HG03565 (cell line): Measurements from ENCODE around the gene PPP1R13B.

ENCODE experiments used
- ATAC-seq: cut with Tn5 transposase; IDR thresholded peaks from one replicate; pipeline ENCODE4 v1.9.1; 2021; ENCODE audit warnings: mild to moderate bottlenecking, moderate library complexity; ENCODE audit not compliant: unreplicated experiment

The PPP1R13B gene

DNA sequence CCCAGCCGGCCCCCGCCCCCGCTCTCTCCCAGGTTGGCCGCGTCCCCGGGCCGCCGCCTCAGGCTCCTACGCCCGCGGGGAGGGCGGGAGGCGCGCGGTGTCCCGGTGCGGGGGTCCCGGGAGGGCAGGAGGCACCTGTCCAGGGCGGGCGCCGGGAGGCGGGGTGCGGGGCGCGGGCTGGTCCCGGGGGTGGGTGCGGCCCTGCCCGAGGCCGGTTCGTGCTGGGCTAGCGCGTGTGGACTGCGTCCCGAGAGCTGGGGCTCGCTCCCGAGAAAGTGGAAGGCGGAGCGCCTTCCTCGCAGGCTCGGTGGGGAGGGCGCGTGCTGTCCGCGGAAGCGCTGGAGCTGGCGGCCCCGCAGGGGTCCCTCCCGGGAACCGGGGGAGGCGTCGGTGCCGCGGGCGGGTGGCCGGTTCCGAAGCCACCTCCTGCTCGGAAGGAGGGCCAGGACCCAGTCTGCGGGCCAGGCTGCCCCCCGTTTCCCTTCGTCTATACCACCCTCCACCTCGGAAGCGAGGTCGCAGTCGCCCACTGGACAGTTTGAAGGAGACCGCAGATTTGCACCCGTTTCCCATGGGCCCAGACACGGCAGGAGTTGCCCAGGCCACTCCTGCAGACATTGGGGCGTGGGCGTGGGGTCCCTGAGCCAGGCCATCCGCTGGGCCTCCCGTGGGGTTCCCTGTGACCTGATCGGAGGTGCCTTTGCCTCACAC, 131.1 kb downstream of the PPP1R13B start:
- ATAC-seq = no peak

DNA sequence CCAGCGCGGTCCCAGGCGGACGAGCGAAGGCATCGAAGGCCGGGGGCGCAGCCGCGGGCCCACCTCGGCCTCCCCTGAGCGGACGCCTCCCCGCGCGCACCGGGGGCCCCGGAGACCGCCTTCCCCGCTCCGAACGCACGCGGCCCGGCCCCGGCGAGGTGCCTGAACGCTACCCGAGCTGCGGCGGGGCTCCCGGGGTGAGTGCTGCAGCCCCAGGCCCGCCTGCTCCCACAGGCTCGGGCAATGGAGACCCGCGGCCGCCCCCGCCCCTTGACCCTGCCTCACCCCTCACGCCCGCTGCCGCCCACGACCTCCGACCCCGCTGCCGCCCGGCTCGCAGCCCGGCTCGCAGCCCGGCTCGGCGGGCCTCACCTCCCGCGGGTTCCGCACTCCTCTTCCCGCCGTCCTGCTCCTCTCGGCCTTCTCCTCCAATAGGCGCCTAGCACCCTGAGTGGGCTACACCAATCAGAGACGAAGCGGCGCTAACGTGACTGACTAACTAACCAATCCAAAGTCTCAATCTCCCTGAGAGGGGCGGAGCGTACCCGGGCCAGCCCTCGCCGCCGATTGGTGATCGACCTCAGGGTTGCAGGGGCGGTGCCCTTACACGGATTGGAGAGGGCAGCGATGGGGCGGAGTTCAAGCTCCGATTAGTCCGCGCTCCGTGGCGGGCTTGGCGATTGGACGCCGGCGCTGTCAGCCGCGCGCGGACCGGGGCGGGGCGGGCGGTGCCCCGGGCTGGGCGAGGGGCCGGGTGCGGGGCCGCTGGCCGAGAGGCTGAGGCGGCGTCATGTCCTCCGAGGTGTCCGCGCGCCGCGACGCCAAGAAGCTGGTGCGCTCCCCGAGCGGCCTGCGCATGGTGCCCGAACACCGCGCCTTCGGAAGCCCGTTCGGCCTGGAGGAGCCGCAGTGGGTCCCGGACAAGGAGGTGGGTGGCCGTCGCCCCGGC, 132.0 kb downstream of the PPP1R13B start, which contains the start of the genes XRCC3 and ZFYVE21:
TSS of gene XRCC3 (minus strand) at position 400 of the 949 bp plus-strand sequence. CDS start 4,364 bp downstream, outside the sequence.
TSS of gene ZFYVE21 (plus strand) at position 759 of the 949 bp plus-strand sequence. CDS start at position 791, 32 bp downstream.
- peak; percentile 92 for ATAC-seq

DNA sequence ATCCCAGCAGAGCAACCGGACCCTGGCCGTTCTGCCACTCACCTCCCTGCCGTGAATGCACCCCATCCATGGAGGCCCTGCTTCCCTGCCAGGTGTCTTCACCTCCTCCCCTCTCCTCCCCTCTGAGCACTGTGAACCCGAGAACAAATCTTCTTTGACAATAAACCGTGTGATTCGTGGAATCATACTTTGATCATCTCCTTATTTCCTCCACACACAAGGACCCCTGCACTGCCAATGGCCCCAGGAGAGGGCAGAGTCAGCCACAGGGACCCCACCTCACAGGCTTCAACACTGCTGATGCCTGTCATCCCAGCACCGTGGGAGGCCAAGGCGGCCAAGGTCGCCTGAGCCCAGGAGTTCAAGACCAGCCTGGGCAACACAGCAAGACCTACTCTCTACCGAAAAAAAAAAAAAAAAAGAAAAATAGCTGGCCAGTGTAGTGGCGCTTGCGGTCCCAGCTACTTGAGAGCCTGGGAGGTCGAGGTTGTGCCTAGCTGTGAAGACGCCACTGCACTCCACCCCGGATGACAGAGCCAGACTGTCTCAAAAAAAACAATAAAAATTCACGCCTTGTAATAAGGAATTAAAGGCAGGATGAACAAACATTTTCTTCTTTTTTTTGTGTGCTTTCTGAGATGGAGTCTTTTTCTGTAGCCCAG, 133.2 kb downstream of the PPP1R13B start:
- ATAC-seq = no peak

DNA sequence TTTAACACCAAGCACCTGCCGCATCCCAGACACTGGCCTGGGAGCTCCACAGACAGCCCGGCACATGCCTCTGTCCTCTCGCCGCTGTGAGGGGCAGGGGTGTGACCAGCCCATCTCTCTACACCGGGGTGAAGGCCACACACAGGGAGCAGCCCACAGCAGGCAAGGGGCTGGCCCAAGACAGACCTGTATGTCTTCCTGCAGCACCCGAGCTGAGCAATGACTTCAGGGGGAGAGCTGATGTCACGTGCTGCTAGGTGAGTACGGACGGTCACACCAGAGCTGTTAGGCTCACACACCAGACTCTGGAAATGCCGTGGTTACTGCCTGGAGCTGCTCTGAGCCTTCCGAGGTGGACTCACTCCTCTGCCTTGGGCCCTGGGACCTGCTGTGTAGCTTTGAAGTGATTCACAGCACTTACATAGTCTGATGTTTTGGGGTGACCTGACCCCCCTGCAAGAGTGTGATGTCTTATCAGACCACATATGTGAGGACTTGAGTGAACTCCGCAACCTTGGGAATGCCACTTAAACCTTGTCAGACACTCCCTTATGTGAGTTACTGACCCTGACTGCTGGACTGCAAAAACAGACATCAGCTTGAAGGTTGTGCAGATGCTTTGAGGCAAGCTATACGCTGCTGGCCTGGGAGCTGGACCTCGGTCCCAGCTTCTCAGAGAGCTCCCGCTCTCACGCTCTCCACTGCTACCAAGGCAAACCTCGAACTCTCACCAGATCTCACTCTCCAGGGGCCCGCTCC, 133.9 kb downstream of the PPP1R13B start:
- ATAC-seq = no peak

DNA sequence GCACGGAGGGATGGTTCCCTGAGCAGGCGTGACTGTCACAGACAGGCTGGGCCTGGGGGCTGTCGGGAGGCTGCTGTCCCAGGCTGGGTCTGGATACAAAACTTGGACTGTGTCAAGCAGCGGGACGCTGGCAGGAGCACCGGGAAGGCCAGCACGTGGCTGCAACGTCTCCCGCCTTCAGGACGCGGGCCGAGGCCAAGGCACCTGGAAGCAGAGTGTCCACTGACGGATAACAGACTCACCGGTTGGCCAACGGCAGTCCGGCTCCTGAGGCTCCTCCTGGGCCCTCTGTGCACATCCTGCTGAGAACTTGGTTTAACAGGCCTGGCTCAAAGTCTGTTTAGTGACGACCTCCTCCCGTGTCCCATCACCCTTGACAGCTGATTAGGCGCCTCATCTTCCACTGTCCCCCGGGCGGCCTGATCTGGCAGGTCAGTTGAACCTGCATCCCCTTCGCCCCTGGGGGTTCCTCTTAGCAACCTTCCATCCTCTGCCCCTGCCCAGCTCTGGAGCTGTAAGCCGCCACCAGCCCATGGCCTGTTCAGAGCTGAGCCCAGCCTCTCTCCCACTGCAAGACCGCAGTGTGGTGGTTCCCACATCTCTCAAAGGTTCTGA, 134.6 kb downstream of the PPP1R13B start:
- no peak for ATAC-seq

DNA sequence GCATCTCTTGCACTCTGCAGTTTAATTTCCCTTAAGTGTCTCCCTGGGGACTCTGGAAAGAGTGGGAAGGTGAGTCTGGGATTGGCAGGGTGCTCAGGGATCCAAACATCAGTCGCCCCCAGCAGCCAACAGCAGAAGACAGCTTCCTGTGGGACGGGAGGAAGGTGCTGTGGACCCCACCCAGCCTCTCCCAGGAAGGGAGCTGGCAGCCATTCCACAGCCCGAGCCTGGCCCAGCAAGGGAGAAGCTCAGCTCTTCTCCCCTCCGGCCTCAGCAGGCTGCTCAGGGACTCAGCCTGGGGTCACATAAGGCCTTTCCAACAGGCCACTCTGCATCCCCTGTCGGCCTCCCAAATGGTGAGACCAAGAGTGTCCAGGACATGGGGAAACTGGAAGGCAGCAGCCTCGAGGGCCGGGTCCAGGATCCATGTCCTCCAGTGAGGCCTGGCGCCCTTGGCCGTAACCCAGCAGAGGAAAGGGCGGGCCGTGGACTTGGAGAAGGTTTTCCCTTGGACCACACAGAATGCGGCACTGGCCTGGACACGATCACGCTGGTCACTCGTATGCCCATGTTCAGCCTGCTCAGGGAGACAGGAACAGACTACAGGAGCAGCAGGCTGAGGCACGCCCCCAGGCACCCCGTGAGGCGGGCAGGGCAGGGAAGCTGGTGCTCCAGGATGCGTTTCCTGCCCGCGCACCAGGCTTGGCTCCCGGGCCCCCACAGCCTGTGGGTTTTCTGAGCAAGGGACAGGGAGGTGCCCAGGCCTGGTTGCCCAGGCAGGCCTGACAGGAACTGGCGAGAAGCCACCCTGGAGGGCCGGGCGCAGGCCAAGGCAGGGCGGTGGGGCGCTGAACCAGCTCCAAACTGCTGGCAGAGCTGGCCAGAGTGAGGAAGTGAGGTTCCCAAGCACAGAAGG, 135.6 kb downstream of the PPP1R13B start:
- no peak for ATAC-seq

DNA sequence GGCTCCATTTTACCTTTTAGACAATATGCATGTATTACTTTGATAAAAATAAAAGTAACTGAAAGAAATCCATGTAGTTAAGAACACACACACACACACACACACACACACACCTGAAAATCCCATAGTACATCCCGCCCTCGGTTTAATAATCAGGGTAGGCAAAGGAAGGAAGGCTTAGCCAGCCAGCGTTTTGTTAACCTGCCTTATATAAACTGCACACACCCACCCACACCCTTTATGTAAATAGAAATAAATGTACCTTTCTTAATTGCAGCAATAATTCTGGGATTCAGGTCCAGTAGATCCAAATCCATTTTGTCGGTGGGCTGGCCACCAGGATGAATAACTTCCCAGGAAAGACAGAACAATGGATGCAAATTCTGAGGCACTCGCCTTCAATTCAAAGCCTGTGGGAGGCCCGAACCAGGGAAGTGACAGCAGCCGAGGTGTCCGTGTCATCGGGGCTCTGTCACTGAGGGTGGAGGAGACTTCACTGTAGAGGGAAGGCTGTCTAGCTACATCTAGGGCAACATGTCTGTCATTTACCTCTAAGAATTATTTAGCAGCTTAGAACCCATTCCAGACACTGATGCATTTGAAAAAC, 136.5 kb downstream of the PPP1R13B start:
- no peak for ATAC-seq

DNA sequence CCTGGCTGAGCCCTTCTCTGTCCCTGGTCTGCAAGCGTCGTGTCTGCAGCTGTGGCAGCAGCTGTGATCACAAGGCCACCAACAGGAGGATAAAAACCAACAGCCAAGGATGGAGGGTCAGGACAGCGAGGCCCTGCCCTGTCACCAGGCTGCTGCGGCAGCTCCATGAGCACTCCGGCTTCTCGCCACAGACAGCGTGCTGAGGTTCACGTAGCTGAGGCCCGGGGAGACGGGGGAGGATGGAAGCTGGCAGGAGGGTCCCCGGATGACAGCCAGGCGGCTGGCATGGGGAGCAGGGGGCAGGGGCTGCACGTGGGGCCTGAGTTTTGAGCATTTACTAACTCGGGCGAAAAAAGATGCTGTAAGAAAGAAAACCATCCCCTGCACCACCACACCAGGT, 137.6 kb downstream of the PPP1R13B start:
- no peak for ATAC-seq

DNA sequence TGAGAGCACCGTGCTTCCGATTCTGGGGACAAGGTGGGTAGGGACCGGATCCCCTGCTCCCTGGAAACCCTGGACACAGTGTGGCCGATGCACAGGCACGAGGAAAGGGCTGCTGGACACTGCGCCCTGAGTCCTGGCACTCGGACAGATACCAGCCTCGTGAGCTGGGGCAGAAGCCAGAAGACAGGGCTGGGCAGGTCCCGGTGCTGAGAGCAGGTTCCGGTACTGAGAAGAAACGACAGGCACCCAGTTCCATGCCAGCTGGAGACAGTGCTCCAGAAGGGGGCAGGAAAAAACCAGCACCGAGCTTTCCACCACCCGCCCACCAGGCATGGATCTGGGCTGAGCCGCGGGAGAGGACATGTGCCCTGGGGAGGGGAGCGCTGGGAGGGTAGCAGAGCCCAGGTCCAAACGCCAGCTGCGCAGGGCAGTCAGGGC, 138.6 kb downstream of the PPP1R13B start:
- ATAC-seq = no peak

DNA sequence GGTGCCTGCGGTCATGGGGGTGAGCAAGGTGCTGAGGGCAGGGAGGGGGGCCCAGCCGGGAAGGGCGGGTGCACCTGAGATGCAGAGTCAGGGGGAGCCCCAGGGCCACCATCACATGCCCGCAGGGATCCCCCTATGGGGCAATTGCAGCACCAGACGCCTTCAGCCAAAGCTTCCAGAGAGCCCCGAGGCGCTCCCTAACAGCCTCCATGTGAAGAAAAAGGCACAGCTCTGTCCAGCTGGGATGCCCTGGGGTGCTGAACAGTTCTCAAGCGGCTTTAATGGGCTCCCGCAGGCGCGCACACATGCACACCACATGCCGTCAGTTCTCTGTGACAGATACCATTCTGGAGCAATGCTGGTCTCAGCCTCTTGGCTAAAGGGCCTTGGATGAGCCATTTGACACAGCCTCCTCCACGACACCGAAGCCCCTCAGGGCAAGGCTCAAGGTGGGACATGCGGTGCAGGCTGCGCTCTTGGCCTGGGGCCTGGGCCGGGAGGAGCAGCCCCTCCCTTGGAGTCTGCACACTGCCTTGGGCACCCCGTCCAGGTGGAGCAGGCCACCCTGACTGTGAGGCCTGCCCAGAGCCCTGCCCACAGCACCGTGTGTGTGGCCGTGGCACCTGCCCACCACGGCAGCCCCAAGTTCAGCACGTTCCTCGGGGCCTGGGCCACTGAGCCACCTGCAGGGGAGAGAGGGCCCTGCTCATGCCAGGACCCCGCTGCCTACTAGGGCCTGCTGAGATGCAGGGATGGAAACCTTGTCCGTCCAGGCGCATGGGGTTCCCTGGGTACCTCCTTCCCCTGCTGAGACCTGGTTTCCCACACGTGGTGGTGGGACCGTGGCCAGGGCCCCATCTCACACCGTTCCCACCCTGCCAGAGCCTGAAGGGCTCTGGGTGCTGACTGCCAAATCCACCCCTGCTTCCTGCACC, 139.8 kb downstream of the PPP1R13B start:
- ATAC-seq = no peak

DNA sequence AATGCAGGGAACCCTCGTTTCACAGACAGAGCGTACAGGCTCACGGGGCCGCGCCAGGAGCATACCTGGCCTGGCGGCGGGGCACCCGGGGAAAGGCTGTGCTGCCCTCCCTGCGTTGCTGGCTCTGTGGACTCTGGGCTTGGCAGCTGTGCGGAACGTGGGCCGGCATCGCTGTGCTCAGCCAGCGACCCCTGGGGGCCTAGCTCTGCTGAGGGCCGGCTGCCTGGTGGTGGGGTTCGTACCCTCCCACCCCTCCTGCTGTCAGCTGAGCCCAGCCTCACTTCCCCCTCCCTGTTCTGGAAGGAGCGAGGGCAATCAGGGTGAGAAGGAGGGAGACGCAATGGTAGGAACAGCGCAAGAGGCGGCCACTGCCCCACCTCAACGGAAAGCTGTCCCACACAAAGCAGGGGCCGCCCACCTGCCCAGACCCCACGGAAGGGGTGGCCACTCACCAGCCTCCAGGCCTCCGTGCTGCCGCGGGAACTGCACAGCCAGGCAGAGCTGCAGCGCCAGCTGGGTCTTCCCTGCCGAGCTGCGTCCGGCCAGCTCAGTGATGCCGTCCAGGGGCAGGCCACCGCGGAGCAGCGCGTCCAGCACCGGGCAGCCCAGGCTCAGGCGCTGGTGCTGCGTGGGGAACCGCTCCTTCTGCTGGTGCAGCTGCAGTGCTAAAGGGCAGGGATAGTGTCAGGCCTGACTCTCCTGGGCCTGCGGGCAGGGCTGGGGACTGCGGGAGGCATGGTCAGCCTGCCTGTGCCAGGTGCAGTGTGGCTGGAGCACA, 140.6 kb downstream of the PPP1R13B start:
- ATAC-seq = no peak

DNA sequence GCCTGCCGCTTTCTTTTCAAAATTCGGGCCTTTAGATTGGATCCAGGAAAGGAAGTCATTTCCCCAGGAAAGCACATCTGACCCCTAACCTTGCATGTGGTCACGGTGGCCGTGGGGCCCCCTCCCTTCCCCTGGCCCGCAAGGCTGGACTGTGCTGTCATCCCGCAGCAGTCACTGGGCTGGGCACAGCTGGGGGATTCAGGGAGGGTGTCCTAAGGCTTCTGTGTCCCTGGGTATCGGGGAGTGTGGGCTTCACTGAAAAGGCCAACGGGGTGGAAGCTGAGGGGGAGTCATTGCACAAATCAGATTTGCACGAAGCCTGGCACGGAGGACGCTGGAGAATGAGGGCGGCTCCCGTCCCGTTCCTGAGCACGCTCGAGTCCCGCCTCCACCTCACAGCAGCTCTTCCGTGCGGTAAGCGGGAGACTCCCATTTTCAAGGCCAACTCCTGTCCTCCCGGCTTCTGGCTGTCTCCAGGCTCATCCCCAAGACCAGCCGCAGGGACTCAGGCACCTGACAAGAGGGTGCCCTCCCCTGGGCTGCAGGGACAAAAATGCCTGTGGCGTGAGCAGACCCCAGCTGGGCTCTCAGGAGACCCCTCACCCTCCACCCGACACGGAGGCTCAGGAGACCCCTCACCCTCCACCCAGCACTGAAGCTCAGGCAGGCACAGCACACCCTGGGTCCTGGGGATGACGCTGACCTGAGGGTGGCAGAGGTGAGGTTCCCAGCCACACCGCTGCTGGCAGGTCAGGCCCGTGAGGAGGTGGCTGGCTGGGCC, 141.7 kb downstream of the PPP1R13B start:
- no peak for ATAC-seq

DNA sequence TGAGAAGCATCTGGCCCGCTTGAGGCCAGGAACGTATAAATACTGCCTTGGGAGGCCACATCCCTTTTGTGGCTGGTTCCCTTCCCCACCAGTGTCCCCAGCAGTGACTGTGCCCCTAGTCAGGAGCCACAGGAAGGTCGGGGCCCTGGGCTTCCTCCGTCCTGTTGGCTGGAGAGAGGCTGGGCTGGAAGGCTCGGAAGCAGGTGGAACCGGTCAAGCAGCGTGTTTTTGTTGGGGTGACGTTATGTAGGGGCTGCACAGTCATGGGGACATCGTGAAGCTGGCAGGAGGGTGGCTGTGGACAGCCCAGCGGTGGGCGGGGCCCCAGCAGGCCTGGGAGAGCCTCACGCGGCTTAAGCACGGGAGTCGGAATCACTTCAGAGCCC, 142.3 kb downstream of the PPP1R13B start:
- no peak for ATAC-seq

DNA sequence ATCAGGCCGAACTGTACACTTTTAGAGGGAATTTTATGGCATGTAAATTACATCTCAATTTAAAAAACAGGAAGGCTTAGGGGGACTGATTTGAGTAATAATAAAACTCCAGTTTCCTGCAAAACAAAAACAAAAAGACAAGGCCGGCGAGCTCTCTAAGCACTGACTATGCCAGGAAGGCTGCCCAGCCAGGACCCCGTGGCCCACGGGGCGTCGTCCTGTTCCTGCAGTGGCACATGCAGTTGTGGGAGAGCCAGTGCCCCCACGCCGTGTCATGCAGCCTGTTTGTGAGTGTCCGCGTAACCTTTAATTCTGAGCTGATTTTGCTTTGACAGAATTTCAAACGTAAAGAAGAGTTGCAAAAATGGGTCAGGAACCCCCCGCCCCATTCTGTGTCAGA, 142.7 kb downstream of the PPP1R13B start:
- no peak for ATAC-seq

DNA sequence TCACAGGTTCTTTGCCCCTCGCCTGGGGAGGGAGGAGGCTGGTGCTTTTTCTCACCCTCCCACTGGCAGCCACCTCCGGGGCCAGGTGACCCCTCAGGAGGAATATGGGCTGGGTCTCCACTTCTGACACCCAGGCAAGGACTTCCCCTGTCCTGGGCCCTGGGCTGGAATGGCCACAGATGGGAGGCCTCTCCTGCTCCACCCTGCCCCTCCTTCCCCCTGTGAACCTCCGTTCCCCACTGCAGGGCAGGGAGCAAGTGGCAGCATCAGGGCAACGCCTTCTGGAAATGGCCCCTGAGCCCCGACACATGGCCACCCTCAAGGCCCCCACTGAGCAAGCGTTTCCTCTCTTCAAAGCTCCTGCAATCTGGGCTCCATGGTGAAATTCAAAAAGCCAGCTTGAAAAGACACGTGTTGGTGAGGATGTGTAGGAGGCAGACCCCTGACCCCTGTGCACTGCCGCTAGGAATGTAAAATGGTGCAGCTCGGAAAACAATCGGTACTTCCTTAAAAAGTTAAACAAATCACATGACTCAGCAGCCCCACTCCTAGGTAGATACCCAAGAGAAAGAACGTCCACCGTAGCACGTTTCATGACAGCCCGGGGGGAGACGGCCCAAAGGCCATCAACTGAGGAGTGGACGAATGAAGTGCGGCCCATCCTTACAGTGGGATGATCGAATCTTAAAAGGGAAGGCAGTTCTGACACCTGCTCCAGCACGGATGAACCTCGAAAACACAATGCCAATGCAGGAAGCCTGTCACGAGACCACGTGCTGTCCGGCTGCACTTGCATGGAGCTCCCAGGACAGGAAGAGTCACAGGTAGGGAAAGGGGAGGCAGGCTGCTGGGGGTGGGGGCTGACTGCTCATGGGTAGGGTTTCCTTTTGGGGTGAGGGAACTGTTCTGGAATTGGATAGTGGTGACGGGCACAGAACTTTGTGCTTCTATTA, 143.7 kb downstream of the PPP1R13B start:
- ATAC-seq = no peak
